Islet of Langerhans (tissue), 1 donor: ENCODE data around the gene ERRFI1.
"Not testable (repeated sequence)": the region's sequence is repeated elsewhere in the genome, so short reads cannot be mapped to it uniquely, and the experiment has no call there.

Source experiments
- FAIRE-seq: peaks from one replicate; lab custom pipeline; 2011; peaks lifted over from hg19 to GRCh38; lab: Jason Lieb, UNC

Gene ERRFI1

GRCh38 chr1:7967651-7968050 lies 58.5 kb downstream of the ERRFI1 start:
- no peak for FAIRE-seq

GRCh38 chr1:7967196-7967595 lies 58.9 kb downstream of the ERRFI1 start:
- no peak for FAIRE-seq

GRCh38 chr1:7964476-7964875 lies 61.6 kb downstream of the ERRFI1 start:
- FAIRE-seq: no peak

GRCh38 chr1:7963841-7964240 lies 62.3 kb downstream of the ERRFI1 start:
- not testable (repeated sequence) for FAIRE-seq

GRCh38 chr1:7963378-7963730 lies 62.8 kb downstream of the ERRFI1 start:
- FAIRE-seq: not testable (repeated sequence)

GRCh38 chr1:7962636-7963377 lies 63.3 kb downstream of the ERRFI1 start:
- no peak for FAIRE-seq

- no peak for FAIRE-seq
These were observed 64.1 kb downstream of the ERRFI1 start for GRCh38 chr1:7962014-7962335.
